Measurements from ENCODE around the gene ZMAT3.
"Not testable (repeated sequence)": the region's sequence is repeated elsewhere in the genome, so short reads cannot be mapped to it uniquely, and the experiment has no call there.

The ZMAT3 gene

GRCh38 chr3:179067839-179068238 lies 3.8 kb downstream of the ZMAT3 start:
- DNase-seq, result no peak

GRCh38 chr3:179067291-179067690 lies 4.3 kb downstream of the ZMAT3 start:
- no peak for DNase-seq

DNA sequence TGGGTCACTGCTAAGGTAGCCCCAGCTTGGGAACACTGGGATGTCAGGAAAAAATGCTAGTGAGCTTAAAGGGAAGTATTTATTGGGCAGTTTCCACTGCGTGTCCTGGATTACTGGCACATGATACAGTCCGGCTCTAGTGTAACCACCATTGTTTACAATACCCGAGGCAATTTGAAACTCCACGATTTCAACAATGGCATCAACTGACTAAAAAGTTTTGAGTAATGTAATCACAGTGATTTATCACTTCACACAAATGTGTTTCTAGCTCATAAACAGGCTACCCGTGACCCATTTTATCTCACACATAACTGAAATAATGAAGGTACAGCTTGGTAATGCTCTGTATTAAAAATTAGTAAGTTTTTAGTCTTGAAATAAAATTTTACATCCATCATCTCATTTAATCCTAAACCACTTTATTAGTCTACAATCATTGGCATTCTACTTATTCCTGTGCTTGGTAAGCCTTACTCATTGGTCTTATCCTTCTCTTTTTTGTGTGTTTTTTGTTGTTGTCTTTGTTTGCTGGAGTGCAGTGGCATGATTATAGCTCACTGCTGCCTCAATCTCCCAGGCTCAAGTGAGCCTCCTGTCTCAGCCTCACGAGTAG lies 7.6 kb downstream of the ZMAT3 start:
- no peak for DNase-seq

DNA sequence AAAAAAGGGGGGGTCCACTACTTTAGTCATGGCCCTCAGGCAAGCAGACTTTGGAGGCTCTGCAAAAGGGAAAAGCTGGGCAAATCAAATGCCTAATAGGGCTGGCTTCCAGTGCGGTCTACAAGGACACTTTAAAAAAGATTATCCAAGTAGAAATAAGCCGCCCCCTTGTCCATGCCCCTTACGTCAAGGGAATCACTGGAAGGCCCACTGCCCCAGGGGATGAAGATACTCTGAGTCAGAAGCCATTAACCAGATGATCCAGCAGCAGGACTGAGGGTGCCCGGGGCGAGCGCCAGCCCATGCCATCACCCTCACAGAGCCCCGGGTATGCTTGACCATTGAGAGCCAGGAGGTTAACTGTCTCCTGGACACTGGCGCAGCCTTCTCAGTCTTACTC lies 15.3 kb downstream of the ZMAT3 start:
- no peak for DNase-seq

GRCh38 chr3:179054565-179054964 lies 17.0 kb downstream of the ZMAT3 start:
- DNase-seq, result not testable (repeated sequence)

DNA sequence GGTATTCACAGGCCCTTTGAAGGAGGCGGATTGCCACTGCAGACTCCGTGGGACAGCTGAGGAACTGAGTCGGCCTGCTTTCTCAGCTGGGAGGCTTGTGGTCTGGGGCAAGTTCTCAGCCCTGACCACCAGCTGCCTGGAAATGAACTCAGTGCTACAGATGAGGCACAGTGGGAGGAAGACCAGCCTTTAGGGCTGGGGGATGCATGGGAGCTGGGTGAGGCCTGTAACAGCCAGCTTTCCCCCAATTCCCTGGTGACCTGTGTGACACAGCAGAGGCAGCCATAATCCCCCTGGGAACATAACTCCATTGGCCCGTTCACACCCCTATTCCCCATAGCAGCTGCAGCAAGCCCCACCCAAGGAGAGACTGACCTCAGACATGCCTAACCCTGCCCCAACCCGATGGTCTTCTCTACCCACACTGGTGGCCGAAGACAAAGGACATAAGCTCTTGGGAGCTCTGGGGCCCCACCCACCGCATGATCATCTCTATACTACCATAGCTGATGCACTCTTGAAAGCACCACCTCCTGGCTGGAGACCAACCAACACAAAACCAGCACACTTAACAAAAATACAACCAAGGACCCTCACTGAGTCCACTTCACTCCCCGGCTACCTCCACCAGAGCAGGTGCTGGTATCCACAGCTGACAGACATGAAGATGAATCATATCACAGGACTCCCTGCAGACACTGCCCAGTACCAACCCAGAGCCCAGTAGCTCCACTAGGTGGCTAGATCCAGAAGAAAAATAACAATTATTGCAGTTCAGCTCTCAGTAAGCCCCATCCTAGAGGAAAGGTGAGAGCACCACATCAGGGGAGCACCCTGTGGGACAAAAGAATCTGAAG lies 24.9 kb downstream of the ZMAT3 start:
- no peak for DNase-seq

DNA sequence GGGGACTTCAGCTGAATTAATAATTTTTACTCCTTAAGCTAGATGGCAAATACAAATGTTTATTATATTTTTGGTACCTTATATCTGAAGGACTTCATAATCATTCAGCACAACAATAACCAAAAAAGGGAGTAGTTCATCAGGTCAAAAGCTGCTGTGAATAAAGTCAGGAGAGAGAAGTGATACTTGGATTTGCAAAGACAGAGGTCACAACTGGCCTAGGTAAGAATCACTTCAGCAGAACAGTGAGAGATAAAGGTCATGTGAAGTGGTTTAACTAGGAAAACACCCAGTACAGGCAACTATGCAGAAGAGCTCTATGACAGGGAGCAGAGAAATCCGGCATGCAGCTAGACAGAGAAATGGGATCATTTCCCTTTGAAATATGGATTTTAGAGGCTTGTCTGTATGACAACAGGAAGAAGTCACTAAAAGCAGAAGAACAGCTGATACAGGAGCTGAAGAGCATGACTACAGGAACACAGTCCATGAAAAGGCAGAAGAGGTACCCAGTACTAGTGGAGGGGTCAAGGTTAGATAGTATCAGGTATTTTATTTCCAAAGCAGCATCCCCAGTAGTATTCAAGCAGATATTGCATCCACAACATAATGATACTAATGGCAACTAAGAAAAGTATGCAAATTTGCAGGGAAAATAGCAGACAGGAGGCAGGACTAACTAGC lies 25.7 kb downstream of the ZMAT3 start:
- no peak for DNase-seq

DNA sequence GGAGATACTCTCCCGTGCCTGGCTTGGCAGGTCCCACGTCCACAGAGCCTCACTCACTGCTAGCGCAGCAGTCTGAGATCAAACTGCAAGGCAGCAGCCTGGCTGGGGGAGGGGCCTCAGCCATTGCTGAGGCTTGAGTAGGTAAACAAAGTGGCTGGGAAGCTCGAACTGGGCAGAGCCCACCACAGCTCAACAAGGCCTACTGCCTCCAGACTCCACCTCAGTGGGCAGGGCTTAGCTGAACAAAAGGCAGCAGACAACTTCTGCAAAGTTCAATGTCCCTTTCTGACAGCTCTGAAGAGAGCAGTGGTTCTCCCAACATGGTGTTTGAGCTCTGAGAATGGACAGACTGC lies 32.7 kb downstream of the ZMAT3 start:
- DNase-seq, result not testable (repeated sequence)

DNA sequence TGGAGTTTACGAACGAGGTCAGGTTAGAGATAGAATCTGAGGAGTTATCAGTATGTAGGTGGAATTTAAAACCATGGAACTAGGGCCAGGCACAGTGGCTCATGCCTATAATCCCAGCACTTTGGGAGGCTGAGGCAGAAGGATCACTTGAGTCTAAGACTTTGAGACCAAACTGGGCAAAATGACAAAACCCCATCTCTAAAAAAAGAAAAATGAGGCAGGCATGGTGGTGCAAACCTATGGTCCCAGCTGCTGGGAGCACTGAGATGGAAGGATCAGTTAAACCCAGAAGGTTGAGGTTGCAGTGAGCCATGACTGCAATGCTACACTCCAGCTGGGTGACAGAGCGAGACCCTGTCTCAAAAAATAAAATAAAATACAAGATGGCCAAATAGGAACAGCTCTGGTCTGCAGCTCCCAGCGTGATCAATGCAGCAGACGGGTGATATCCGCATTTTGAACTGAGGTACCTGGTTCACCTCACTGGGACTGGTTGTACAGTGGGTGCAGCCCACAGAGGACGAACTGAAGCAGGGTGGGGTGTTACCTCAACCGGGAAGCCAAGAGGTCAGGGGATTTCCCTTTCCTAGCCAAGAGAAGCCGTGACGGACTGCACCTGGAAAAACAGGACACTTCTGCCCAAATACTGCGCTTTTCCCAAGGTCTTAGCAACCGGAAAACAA lies 33.3 kb downstream of the ZMAT3 start:
- no peak for DNase-seq

DNA sequence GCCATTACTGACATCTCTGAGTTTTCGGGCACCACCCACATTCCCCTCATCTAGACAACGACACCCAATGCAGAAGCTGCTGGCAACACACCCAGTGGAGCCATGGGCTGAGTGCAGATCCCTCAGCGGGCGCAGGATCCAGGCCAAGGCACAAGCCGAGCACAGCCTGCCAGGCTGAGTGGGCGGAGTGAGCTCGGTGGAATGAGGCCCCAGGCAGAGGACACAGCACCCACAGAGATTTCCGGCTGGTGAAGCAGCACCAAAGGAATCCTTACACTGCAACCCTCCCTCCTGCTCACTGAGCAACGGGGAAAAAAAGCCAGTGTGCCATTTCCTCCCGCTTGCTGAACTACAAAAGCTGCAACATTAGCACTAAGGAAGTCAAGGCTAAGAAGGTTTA lies 34.3 kb downstream of the ZMAT3 start:
- DNase-seq, result peak; percentile 66

GRCh38 chr3:179036626-179037300 lies 34.8 kb downstream of the ZMAT3 start:
- no peak for DNase-seq

DNA sequence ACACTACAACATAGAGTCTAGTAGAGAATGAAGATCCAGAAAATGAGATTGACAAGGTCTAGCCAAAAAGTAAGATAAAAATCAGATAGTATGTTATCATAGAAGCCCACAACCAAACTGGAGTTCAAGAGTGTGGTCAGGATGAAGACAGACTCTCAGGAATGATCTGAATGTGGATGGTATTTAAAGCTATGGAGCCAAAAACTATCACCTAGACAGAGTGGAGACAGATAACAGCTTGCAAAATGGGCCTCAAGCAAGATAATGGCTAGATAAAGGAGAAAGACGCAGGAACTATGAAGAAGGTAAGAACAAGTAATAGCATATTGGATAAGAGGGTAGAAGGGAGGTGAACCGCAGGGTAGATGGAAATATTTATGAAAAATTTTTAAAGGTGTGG lies 35.4 kb downstream of the ZMAT3 start:
- DNase-seq, result no peak

- DNase-seq, result no peak
Observed at GRCh38 chr3:179035232-179035631, 36.4 kb downstream of the ZMAT3 start.

GRCh38 chr3:179033304-179033657 lies 38.3 kb downstream of the ZMAT3 start:
- DNase-seq, result not testable (repeated sequence)

DNA sequence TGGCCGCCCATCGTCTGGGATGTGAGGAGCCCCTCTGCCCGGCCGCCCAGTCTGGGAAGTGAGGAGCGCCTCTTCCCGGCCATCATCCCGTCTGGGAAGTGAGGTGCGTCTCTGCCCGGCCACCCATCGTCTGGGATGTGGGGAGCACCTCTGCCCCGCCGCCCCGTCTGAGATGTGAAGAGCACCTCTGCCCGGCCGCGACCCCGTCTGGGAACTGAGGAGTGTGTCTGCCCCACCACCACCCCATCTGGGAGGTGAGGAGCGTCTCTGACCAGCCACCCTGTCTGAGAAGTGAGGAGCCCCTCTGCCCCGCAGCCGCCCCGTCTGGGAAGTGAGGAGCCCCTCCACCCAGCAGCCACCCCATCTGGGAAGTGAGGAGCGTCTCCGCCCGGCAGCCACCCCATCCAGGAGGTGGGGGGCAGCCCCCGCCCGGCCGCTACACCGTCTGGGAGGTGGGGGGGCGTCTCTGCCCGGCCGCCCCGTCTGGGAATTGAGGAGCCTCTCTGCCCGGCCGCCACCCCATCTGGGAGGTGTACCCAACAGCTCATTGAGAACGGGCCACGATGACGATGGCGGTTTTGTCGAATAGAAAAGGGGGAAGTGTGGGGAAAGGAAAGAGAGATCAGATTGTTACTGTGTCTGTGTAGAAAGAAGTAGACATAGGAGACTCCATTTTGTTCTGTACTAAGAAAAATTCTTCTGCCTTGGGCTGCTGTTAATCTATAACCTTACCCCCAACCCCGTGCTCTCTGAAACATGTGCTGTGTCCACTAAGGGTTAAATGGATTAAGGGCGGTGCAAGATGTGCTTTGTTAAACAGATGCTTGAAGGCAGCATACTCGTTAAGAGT lies 38.9 kb downstream of the ZMAT3 start:
- DNase-seq, result not testable (repeated sequence)

DNA sequence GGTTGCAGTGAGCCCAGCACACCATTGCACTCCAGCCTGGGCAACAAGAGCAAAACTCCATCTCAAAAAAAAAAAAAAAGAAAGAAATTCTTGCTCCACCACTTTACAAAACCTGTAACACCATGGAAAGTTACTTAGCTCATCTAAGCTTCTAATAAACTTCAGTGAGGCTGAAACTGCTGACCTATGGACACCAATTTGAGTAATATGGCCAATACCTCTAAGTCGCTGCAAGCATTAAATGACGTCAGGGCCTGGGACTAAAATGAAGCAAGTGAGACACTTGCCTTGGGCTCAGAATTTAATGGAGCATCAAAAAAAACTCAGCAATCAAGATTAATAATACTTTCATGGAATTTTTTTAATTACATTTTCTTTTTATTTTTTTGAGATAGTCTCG lies 42.5 kb downstream of the ZMAT3 start:
- DNase-seq, result no peak

DNA sequence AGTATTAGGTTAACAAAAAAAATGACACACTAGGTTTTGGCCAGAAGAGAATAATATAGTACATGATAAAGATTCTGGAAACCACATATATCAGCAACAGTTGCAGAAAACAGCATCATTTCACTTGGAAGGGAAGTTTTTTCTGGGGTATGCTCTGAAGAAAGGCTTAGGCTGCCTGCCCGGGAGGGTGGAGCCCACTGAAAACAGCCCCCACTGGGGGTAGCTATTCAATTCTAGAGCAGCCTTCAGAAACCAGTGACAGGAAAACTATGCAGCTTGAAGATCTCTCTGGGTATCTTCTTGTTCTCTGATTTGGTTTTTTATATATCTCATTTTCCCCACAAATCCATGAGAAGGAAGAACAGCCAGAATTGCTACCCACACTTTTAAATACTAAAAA lies 43.2 kb downstream of the ZMAT3 start:
- no peak for DNase-seq

DNA sequence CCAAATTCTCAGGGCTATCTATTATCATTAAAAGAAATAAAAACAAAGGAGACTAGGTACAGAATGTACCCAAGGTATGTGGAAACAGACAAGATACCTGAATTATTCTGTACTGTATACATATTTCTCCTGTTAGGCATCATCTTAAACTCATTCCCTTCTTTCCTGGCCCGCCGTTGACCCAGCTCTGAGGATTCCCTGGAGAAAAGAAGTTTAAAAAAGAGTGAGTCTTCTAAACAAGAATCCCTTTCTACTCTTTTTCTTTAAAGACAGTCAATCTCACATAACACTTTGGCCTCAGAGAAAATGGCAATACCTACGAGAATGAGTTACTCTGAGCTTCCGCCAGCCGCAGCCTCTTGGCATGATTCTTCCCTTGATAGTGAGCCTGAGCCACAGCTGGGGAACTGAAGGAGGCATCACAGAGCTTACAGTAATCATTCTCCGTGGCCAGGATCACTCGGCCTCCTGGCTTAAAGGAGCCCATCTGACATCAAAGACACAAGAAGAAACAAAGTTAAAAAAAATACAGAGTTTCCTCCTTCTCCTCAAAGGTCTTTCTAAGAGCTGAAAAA lies 44.2 kb downstream of the ZMAT3 start:
- no peak for DNase-seq

- no peak for DNase-seq
Observed at GRCh38 chr3:179026636-179027035, 45.0 kb downstream of the ZMAT3 start.

- no peak for DNase-seq
Observed at GRCh38 chr3:179021119-179021903, 50.3 kb downstream of the ZMAT3 start.

GRCh38 chr3:179020112-179020511 lies 51.5 kb downstream of the ZMAT3 start:
- no peak for DNase-seq
